Fibroblast of upper back skin (primary cell): Measurements from ENCODE around the gene CLN5.
"Not testable (repeated sequence)": the region's sequence is repeated elsewhere in the genome, so short reads cannot be mapped to it uniquely, and the experiment has no call there.

Experiments
- DNase-seq: peaks from one replicate; pipeline ENCODE4 v3.0.0-alpha.2; 2013

The CLN5 gene

DNA sequence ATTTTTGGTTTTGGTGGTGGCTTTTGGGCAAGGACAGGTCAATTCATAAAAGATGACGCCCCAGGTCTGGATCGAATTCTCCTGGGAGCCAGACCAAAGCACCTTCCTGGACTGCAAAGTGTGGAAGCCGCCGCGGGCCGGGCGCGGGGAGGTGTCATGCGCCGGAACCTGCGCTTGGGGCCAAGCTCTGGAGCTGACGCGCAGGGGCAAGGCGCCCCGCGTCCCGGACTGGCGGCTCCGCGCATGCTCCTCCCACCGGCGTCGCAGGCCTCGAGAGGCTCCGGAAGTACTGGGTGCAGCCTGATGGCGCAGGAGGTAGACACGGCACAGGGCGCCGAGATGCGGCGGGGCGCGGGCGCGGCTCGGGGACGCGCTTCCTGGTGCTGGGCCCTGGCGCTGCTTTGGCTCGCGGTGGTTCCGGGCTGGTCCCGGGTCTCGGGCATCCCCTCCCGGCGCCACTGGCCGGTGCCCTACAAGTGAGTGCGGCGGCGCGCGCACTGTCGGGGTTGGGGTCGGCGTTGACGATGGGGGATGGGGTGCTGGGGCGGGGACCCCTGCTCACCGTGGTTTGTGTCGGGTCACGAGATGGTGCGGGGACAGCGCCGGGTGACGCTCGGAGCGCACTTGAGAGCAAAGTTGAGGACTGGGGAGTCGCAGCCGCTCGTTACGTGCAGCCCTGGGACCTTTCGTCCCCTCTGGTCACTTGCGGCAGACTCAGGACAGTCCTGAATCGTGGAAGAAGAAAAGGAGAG, at the start of gene CLN5:
Gene CLN5 (plus strand): TSS at position 286 of the 752 bp plus-strand sequence. CDS start 18 bp downstream, at position 304.
- DNase-seq, result peak; percentile 90

DNA sequence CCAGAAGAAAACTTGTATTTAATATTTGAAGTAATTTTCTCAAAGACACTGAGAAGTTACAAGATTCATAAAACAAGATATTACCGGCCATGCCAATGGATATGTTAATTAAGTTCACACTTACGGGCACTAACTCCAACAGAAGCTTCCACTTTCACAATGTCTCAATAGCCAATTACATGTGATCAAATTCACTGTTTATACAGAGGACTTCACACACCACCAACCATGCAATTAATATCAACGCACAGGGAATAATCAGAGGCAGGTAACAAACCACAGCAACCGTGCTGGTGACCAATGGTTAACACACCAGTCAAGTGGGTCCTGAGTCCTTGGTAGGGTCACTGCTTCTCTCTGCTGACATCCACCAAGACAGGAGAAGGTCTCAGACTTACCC, 49.5 kb upstream of the CLN5 start:
- DNase-seq, result no peak

GRCh38 chr13:76943646-76944045, 48.2 kb upstream of the CLN5 start:
- no peak for DNase-seq

DNA sequence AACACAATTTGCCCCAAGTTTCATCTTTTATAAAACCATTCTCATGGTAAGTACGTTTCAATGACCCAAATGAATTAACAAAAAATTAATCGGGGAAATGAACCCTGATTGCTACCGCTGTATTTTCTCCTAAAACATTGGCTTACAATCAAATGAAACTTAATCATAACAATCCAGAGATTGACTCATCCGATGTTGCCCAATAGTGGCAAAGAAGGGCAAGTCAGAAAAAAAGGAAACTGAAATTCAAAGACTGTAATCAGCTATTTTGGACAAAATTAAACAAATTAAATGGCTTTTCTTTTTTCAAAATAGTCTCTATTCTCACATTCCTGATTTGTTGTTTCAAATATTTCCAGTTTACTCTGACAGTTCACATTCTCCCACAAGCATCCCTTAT, 47.4 kb upstream of the CLN5 start:
- peak; percentile 50 for DNase-seq

DNA sequence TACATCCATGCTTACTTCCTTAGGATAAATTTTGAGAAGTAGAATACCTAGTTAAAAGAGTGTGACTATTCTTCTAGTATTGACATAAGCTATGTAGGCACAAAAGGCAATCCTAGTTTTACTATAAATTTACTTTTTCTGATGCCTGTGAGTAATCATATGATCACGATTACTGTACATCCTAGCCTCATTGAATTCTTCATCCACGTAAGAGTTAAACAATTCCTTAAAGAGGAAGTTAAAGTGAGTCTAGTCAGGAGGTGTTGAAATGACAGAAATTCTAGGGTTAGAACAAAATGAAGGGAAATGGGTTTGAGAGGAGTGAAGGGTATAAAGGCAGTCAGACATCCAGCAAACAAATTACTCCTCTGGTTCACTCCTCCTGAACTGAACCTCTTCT, 43.7 kb upstream of the CLN5 start, which contains the start of gene ACOD1:
Gene ACOD1 (plus strand): TSS at position 363 of the 400 bp plus-strand sequence. CDS start 48 bp downstream, outside the sequence.
- no peak for DNase-seq

DNA sequence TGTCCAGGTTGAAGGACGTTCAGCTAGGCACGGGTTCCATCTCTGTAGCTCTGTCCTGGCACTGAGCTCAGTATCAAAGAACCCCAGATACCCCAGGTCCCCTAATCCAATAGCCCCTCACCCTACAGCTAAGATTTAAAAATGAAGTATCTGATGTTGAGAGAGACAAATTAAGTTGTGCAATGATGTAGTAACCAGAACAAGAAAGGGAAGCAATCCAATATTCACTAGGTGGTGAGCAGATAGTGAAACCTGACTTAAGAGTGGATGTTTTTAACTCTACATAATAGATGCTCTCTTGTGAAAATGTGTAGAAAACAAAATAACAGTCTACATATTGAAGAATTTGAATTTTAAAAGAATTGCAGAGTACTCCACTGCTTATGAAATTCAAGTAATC, 41.8 kb upstream of the CLN5 start:
- no peak for DNase-seq

- no peak for DNase-seq
Observed at GRCh38 chr13:76953968-76954367, 37.9 kb upstream of the CLN5 start.

- DNase-seq, result no peak
Observed at GRCh38 chr13:76954538-76954937, 37.3 kb upstream of the CLN5 start.

GRCh38 chr13:76955193-76955592, 36.7 kb upstream of the CLN5 start:
- DNase-seq, result no peak

GRCh38 chr13:76955661-76956060, 36.2 kb upstream of the CLN5 start:
- DNase-seq, result no peak

DNA sequence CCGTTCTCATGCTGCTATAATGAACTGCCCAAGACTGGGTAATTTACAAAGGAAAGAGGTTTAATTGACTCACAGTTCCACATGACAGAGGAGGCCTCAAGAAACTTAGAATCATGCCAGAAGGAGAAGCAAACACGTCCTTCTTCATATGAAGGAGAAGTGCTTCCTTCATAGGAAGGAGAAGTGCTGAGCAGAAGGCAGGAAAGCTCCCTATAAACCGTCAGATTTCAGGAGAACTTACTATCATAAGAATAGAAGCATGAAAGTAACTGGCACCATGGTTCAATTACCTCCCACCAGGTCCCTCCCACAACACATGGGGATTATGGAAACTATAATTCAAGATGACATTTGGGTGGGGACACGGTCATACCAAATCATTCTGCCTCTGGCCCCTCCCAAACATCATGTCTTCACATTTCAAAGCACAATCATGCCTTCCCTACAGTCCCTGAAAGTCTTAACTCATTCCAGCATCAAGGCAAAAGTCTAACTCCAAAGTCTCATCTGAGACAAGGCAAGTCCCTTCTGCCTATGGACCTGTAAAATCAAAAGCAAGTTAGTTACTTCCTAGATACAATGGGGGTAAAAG, 32.9 kb upstream of the CLN5 start:
- no peak for DNase-seq

GRCh38 chr13:76959734-76960133, 32.1 kb upstream of the CLN5 start:
- DNase-seq, result not testable (repeated sequence)

GRCh38 chr13:76965759-76966421, 26.0 kb upstream of the CLN5 start:
- DNase-seq, result peak; percentile 79

DNA sequence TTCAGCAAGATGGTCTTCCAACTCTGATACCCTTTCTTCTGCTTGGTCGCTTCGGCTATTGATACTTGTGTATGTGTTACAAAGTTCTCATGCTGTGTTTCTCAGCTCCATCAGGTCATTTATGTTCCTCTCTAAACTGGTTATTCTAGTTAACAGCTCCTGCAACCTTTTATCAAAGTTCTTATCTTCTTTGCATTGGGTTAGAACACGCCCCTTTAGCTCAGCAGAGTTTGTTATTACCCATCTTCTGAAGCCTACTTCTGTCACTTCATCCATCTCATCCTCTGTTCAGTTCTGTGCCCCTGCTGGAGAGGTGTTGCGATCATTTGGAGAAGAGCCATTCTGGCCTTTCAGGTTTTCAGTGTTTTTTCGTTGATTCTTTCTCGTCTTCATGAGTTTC, 24.9 kb upstream of the CLN5 start:
- DNase-seq, result no peak

DNA sequence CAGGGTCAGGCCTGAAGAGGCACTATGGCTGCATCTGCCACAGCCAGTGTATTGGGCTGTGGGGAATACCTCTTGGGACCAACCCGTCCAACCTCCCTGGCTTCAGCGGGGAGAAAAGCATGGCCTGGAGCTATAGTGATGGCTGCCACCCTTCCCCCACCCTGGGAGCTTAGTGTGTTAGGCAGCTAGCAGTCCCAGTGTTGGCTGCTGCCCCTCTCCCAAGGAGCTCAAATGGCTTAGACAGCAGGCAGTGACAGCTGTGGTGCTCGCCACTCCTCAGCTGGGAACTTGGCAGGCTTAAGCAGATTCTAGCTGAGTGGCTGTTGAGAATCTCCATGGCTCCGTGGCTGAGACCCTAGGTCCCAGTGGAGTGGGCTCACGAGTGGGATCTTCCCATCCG, 23.8 kb upstream of the CLN5 start:
- DNase-seq, result no peak

- no peak for DNase-seq
Observed at GRCh38 chr13:76969488-76970365, 22.2 kb upstream of the CLN5 start.

DNA sequence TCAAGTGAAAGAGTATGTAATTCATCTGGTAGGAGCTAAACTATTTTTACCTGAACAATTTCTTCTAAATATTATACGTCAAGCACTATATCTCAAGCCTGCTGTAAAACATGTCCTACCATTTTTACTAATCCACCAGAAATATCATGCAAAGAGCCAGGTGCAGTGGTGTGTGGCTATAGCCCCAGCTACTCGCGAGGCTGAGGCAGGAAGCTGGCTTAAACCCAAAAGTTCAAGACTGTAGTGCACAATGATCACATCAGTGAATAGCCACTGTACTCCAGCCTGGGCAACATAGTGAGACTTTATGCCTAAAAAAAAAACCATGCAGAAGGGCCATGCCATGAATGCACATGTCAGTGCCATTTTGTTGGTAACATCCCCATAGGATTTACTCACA, 20.7 kb upstream of the CLN5 start:
- no peak for DNase-seq

- DNase-seq, result no peak
Observed at GRCh38 chr13:76971851-76972829, 19.7 kb upstream of the CLN5 start.

GRCh38 chr13:76973920-76974617, 17.8 kb upstream of the CLN5 start:
- no peak for DNase-seq

- DNase-seq, result no peak
Observed at GRCh38 chr13:76974618-76974975, 17.3 kb upstream of the CLN5 start.

DNA sequence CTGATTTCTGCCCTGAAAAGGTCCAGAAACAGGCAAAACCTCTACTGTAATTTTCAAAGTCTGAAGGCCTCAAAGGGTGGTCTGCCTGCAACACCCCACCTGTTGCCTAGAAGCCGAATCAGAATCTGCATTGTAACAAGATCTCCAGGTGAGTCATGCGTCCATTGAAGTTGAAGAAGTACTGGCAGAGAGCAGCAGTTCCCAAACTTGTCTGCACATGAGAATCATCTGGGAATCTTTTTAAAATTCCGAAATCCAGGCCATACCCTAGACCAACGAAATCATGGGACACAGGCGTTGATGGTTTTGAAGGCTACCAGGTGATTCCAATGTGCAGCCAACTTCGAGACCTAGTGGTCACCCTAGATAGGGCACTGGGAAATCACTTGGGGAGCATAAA, 16.0 kb upstream of the CLN5 start:
- no peak for DNase-seq
